AG09319 (cell line): ENCODE measurements around the gene TRAPPC4.

ENCODE experiments used
- DNase-seq: peaks from one replicate; pipeline ENCODE4 v3.0.0-alpha.2; 2010; ENCODE audit warnings: low read depth; ENCODE audit errors: extremely low read depth
- CTCF ChIP-seq: IDR thresholded peaks from 2 replicates; pipeline ENCODE4 v1.5.1; 2011; ENCODE audit warnings: low read depth, mild to moderate bottlenecking, inconsistent platforms, low read length, moderate library complexity

TRAPPC4 gene

GRCh38 chr11:119041821-119042514 lies 23.4 kb downstream of the TRAPPC4 start:
- no peak for DNase-seq
- TF ChIP-seq CTCF = no peak

- DNase-seq = no peak
- TF ChIP-seq CTCF = no peak
Observed at GRCh38 chr11:119042927-119043326, 24.4 kb downstream of the TRAPPC4 start.

- no peak; the same call in 1 of the 2 replicates for TF ChIP-seq CTCF
- DNase-seq = no peak
Observed at GRCh38 chr11:119044708-119045107, 26.1 kb downstream of the TRAPPC4 start.

GRCh38 chr11:119046489-119046888 lies 27.9 kb downstream of the TRAPPC4 start:
- TF ChIP-seq CTCF = no peak
- no peak for DNase-seq

- no peak for TF ChIP-seq CTCF
- no peak for DNase-seq
Observed at GRCh38 chr11:119047205-119047604, 28.6 kb downstream of the TRAPPC4 start.

- TF ChIP-seq CTCF = no peak
- no peak for DNase-seq
Observed at GRCh38 chr11:119048644-119049043, 30.1 kb downstream of the TRAPPC4 start.

GRCh38 chr11:119049081-119049480 lies 30.5 kb downstream of the TRAPPC4 start:
- no peak for TF ChIP-seq CTCF
- DNase-seq = no peak
